CD4-positive, alpha-beta T cell treated with Interferon gamma for 1 hour (primary cell): ENCODE data around the gene LEMD3.

ENCODE experiments used
- DNase-seq: peaks from one replicate; pipeline ENCODE4 v3.0.0-alpha.2; 2020

LEMD3 gene

DNA sequence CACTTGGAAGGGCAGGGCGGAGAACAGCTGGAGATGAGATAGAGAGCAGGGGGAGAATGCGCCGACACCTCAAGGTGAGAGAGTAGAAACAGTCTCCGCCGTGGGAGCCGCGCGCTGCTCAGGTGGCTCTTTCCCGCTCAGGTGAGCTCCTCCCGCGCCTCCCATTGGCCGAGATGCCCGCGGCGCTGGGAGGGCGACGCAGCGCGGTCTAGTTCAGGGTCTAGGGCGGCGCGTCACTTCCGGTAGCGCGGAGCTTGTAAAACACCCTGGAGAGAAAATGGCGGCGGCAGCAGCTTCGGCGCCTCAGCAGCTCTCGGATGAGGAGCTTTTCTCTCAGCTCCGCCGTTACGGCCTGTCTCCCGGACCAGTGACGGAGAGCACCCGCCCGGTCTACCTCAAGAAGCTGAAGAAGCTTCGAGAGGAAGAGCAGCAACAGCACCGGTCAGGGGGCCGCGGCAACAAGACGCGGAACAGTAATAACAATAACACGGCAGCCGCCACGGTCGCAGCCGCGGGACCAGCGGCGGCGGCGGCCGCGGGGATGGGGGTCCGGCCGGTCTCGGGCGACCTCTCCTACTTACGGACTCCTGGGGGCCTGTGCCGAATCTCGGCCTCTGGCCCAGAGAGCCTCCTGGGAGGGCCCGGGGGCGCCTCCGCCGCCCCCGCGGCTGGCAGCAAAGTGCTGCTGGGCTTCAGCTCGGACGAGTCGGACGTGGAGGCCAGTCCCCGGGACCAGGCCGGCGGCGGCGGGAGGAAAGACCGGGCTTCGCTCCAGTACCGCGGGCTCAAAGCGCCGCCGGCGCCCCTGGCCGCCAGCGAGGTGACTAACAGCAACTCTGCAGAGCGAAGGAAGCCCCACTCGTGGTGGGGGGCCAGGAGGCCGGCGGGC is at the start of gene LEMD3:
TSS of gene LEMD3 (plus strand) at position 264 of the 889 bp plus-strand sequence. CDS start at position 278, 14 bp downstream.
- DNase-seq: peak; percentile 94

GRCh38 chr12:65121049-65121955 is 48.1 kb upstream of the LEMD3 start, which contains the start of gene WIF1:
TSS of gene WIF1 (minus strand) at chr12:65121305. CDS start at chr12:65121191, 114 bp downstream.
- DNase-seq: no peak

GRCh38 chr12:65121956-65122469 is 47.4 kb upstream of the LEMD3 start:
- no peak for DNase-seq

- no peak for DNase-seq
Measured at GRCh38 chr12:65122703-65123102, 46.7 kb upstream of the LEMD3 start.

DNA sequence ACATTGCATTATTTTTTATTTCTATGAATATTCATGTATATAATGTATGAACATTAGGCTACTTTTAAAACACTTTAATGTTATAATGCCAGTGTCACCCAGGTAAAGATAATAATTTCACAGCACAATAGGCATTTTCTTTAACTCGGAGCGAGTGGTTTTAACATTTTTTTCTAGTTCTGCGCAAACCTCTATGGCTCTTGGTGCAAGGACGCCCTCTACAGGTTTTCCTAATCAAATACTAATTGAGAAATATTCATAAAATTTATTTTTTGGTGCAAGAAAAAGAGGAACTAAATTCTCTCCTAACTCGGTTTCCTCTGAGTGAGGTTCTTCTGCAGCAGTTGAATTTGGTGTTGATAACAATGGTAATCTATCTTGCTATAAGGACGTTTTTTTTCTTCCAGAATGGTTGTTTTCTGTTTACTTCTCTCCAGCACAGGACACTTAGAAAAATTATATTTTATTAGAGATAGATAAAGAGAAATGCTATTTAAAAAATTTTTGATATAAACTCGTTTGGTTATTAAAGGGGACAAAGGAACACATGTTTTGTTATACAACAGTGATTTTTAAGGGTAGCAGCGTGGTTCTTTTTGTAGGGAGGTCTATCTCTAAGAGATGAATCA is 45.8 kb upstream of the LEMD3 start:
- no peak for DNase-seq

- DNase-seq: no peak
Measured at GRCh38 chr12:65125247-65125646, 44.1 kb upstream of the LEMD3 start.

DNA sequence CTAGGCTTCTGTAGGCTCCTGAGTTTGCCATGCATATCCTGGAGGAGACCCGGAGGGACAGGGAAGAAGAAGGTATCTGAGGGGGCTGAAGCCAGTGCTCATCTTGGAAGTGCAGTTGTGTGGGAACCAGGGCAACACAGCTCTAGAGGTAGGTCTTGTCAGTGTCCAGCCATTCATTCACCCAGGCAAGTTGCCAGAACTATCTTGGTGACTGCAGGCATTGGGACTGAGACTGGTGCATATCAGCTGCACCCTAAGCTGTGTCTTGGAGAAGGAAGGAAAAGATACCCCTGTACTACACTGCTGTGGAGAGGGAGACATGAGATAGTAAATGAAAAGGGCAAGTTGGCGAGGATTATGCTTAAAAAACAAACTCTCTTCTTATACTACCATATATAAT is 43.4 kb upstream of the LEMD3 start:
- no peak for DNase-seq

DNA sequence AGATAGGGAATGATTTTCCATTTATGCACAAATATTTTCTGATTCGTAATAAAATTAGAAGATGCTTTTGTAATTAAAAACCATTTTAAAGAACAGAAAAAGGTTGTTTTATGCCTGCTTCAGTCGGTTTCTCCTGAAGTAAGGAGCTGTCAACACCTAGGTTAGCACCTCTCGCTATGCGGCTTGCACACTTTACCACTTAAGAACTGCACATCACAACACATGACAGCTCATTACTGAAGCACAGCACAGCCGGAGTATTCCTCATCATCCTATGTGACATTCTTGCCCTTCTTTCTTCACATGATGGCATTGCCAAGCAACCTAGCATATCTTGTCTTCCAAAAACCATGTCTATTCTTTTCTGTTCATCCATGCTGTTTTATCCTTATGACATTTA is 42.9 kb upstream of the LEMD3 start:
- DNase-seq: no peak

DNA sequence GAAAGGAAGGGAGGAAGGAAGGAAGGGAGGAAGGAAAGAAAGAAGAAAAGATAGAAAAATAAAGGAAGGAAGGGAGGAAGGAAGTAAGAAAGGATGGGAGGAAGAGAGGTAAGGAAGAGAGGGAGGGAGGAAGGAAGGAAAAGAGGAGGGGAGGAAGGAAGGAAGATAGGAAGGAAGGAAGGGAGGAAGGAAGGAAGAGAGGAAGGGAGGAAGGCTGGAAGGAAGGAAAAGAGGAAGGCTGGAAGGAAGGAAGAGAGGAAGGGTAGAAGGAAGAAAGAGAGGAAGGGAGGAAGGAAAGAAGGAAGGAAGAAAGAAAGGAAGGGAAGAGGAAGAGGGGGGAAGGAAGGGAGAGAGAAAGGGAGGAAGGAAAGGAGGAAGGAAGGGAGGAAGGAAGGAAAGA is 35.5 kb upstream of the LEMD3 start:
- no peak for DNase-seq

DNA sequence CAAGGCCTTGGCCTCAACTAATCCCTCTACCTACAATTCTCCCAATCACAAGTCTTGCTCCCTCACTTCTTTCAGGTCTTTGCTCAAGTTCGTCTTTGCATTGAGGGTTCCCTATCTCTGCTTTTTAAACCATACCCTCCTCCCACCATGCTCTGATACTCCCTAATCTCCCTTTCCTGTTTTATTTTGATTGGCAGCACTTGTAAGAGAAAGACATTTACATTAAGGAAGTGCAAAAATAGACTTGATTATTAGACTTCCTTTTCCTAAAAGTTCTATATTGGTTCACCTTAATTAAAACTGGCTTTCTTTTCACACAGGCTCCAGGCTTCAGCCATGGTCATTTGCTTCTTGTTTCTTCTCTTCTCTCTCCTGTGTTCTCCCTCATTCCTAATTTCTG is 30.0 kb upstream of the LEMD3 start:
- DNase-seq: no peak

GRCh38 chr12:65140738-65141137 is 28.6 kb upstream of the LEMD3 start:
- no peak for DNase-seq

GRCh38 chr12:65147312-65147905 is 22.0 kb upstream of the LEMD3 start:
- DNase-seq: no peak

DNA sequence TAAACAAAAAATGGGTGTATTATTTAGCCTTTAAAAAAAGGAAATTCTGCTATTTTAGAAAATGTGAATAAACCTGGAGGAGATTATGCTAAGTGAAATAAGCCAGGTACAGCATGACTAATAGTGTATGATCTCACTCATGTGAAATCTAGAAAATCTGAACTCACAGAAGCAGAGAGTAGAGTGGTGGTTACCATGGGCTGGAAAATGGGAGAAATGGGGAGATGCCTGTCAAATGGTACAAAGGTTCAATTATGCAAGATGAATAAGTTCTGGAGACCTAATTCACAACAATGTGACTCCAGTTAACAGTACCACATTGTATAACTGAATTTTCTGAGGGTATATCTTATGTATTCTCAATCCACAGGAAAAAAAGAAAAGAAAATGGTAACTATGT is 17.4 kb upstream of the LEMD3 start:
- no peak for DNase-seq

GRCh38 chr12:65152596-65152995 is 16.8 kb upstream of the LEMD3 start:
- DNase-seq: no peak

DNA sequence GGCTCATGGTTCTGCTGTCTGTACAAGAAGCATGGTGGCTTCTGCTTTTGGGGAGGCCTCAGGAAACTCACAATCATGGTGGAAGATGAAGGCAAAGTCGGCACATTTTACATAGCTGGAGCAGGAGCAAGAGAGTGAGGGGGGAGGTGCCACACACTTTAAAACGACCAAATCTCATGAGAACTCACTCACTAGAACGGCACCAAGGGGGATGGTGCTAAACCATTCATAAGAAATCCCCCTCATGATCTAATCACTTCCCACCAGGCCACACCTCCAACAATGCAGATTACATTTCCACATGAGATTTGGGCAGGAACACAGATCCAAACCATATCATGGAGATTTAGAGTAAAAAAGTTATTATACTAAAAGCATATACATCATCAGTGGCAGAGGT is 13.6 kb upstream of the LEMD3 start:
- no peak for DNase-seq

GRCh38 chr12:65156366-65156841 is 13.0 kb upstream of the LEMD3 start:
- DNase-seq: no peak

DNA sequence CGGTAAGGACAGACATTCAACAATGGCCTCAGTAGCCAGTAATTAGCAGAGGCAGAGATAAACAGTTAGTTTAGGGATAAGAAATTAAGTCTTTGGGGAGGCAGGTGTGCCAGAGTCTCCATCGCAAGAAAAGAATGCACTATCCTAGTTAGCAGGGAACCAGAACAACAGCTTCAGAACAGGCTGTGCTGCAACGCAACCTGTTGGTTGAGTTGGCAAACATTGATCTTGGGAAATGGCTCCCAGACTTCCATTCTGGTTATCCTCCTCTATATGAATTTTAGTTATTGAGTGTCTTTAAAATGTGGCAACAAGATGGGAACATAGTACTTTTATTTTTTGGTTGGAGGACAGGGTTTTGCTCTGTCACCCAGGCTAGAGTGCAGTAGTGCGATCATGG is 12.3 kb upstream of the LEMD3 start:
- DNase-seq: no peak

GRCh38 chr12:65162609-65163008 is 6.8 kb upstream of the LEMD3 start:
- no peak for DNase-seq

DNA sequence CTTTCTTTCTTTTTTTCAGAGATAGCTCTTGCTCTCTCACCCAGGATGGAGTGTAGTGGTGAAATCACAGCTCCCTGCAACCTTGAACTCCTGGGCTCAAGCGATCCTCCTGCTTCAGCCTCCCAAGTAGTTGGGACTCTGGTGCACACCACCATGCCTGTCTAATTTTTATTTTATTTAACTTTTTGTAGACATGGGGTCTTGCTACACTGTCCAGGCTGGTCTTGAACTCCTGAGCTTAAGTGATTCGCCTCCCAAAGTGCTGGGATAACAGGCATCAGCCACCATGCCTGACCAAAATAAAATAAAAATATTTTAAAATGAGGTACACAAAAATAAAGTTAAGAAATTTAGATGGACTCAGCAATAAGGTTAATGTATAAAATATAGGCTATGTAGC is 5.1 kb upstream of the LEMD3 start:
- DNase-seq: no peak

- no peak for DNase-seq
Measured at GRCh38 chr12:65164774-65165173, 4.6 kb upstream of the LEMD3 start.

DNA sequence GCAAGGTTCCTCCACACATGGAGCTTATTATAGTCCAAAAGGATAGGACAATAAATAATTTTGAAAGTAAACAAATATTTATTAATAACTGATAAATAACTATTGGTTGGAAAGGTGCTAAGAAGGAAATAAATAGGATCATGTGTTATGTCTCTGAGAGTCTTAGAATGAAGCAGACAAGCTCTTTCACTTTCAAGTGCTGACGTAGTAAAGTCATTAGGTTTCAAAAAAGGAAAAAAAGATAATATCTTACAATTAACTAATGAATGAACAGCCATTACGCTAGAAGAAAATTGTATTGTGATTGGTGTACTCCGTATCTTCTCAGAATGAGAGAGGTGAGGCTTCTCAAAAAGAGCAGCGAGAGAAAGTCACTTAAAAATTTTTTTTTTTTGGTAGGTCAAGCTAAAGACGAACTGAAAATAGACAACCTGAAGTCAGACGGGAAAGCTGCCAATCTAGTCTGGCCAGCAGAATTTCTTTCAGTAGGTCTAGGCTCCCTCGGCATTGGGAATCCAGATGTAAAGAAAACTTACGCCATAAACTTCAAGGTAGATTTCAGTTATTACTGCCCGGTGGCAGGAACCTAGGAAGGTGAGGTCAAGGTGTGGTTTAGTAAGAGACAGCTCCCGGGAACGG is 583 bp upstream of the LEMD3 start:
- no peak for DNase-seq
